Tibial nerve (tissue), 4 donors: ENCODE data around the gene ARL8A. TPM values are rescaled to one million over a fixed set of nuclear protein-coding genes. Genes with fewer than 3 reads are reported as not detected.
"Not testable (repeated sequence)": the region's sequence is repeated elsewhere in the genome, so short reads cannot be mapped to it uniquely, and the experiment has no call there.

ENCODE experiments used
- DNase-seq, 2 donors: peaks; one replicate each; pipeline ENCODE4 v3.0.0-alpha.2; 2019; ENCODE audit warnings: low spot score in 2 of 2
- H3K27ac ChIP-seq, 4 donors: fragments of 200-600 bp; sonication (generic) in 3 of 4; one replicate each; pipeline ENCODE4 v1.5.1; 2017 to 2019; ENCODE audit warnings: mild to moderate bottlenecking in 1 of 4
- H3K27me3 ChIP-seq, 2 donors: fragments of 200-600 bp; sonication (generic) in 1 of 2; one replicate each; pipeline versions ENCODE4 v1.5.1 to v1.6.0; 2017 to 2019
- H3K36me3 ChIP-seq, 3 donors: fragments of 200-600 bp; sonication (generic); one replicate each; pipeline ENCODE4 v1.5.1; 2018 to 2019
- H3K4me1 ChIP-seq, 4 donors: fragments of 200-600 bp; sonication (generic) in 3 of 4; one replicate each; pipeline ENCODE4 v1.5.1; 2017 to 2019
- H3K4me3 ChIP-seq, 4 donors: fragments of 200-600 bp; sonication (generic) in 3 of 4; one replicate each; pipeline ENCODE4 v1.5.1; 2017 to 2019; ENCODE audit warnings: mild to moderate bottlenecking in 1 of 4, moderate library complexity in 1 of 4
- H3K9me3 ChIP-seq, 4 donors: fragments of 200-600 bp; sonication (generic) in 3 of 4; one replicate each; pipeline ENCODE4 v1.5.1; 2017 to 2019
- CTCF ChIP-seq, 5 experiments: fragments of 200-600 bp in 3 of 5; fragments of 450-650 bp in 2 of 5; sonication (generic) in 3 of 5; IDR thresholded peaks; one replicate each; pipeline ENCODE4 v1.5.1; 2016 to 2019; ENCODE audit warnings: antibody characterized with exemption in 5 of 5, mild to moderate bottlenecking in 3 of 5, moderate library complexity in 2 of 5
- EP300 ChIP-seq, 2 donors: sonication (generic); formaldehyde crosslinking; IDR thresholded peaks; one replicate each; pipeline ENCODE4 v1.6.1; 2017; ENCODE audit warnings: antibody characterized with exemption in 2 of 2, mild to moderate bottlenecking in 1 of 2
- POLR2A ChIP-seq, 2 donors: fragments of 450-650 bp; IDR thresholded peaks; one replicate each; pipeline ENCODE4 v1.6.1; 2017; ENCODE audit warnings: antibody characterized with exemption in 2 of 2, mild to moderate bottlenecking in 2 of 2, moderate library complexity in 2 of 2
- WGBS, 2 donors: methylation state at CpG; one replicate each; pipeline ENCODE4 v1.1.5; 2018; 5-methylcytosine and 5-hydroxymethylcytosine counted together
- total RNA-seq, 4 donors: library from RNA; depleted of rRNA; stranded (reverse); fragments of >200 nt; gene quantifications; one replicate each; pipeline ENCODE4 v1.1.0, GENCODE V29; 2016

Gene ARL8A
- total RNA-seq, 4 donors from 2014 or later, result 35.0 to 64.5 (median 49.3) TPM

GRCh38 chr1:202149566-202149965 is 5.0 kb upstream of the ARL8A start:
- H3K4me3 ChIP-seq, result no peak overlapping the region
- H3K36me3 ChIP-seq, result no peaks in the 10 kb centered on the region
- H3K4me1 ChIP-seq, result peaks cover 0 to 8% (median 5%) of the 10 kb centered on the region in 4 donors
- DNase-seq, result no peak
- H3K27ac ChIP-seq, result no peak overlapping the region
- H3K27me3 ChIP-seq, result no peaks in the 10 kb centered on the region
- WGBS, 2 donors, result 85 to 89% methylated on average over 4 of the region's 4 CpGs
- TF ChIP-seq POLR2A (IDR thresholded peaks at IDR 0.05) (no peak), EP300 (IDR thresholded peaks at IDR 0.05) (no peak), CTCF (IDR thresholded peaks at IDR 0.05) (no peak)
- H3K9me3 ChIP-seq, result no peaks in the 10 kb centered on the region

- Histone ChIP-seq H3K27me3 (no peaks in the 10 kb centered on the region), H3K36me3 (no peaks in the 10 kb centered on the region), H3K27ac (no peak overlapping the region), H3K4me1 (peaks cover 0 to 8% (median 6%) of the 10 kb centered on the region in 4 donors), H3K4me3 (no peak overlapping the region), H3K9me3 (no peaks in the 10 kb centered on the region)
- TF ChIP-seq POLR2A (IDR thresholded peaks at IDR 0.05), result no peak
- no peak for TF ChIP-seq EP300 (IDR thresholded peaks at IDR 0.05)
- TF ChIP-seq CTCF (IDR thresholded peaks at IDR 0.05), result no peak
- DNase-seq, result no peak
- WGBS, 2 donors, result 56 to 71% methylated on average over 2 to 4 of the region's 4 CpGs
Observed at GRCh38 chr1:202148391-202148790, 3.9 kb upstream of the ARL8A start.

GRCh38 chr1:202146993-202147392 is 2.5 kb upstream of the ARL8A start:
- WGBS, 2 donors, result 57 to 70% methylated on average over 2 to 3 of the region's 3 CpGs
- no peaks in the 10 kb centered on the region for H3K36me3 ChIP-seq
- H3K4me3 ChIP-seq, result no peak overlapping the region
- no peaks in the 10 kb centered on the region for H3K27me3 ChIP-seq
- H3K4me1 ChIP-seq, result peaks cover 0 to 21% (median 17%) of the 10 kb centered on the region in 4 donors
- no peak for TF ChIP-seq EP300 (IDR thresholded peaks at IDR 0.05)
- no peak for TF ChIP-seq POLR2A (IDR thresholded peaks at IDR 0.05)
- TF ChIP-seq CTCF (IDR thresholded peaks at IDR 0.05), result no peak
- DNase-seq, result no peak
- H3K27ac ChIP-seq, result no peak overlapping the region
- H3K9me3 ChIP-seq, result no peaks in the 10 kb centered on the region

GRCh38 chr1:202146279-202146678 is 1.7 kb upstream of the ARL8A start:
- no peak overlapping the region for H3K4me3 ChIP-seq
- no peaks in the 10 kb centered on the region for H3K27me3 ChIP-seq
- no peaks in the 10 kb centered on the region for H3K9me3 ChIP-seq
- no peaks in the 10 kb centered on the region for H3K36me3 ChIP-seq
- no peak for DNase-seq
- TF ChIP-seq POLR2A (IDR thresholded peaks at IDR 0.05) (no peak), CTCF (IDR thresholded peaks at IDR 0.05) (no peak), EP300 (IDR thresholded peaks at IDR 0.05) (no peak)
- 88 to 95% methylated on average over 5 of the region's 5 CpGs for WGBS, 2 donors
- H3K27ac ChIP-seq, result no peak overlapping the region
- H3K4me1 ChIP-seq, result peaks cover 0 to 29% (median 21%) of the 10 kb centered on the region in 4 donors

- H3K27me3 ChIP-seq, H3K9me3 ChIP-seq, H3K4me3 ChIP-seq, H3K36me3 ChIP-seq, DNase-seq: not testable (repeated sequence)
- 92 to 93% methylated on average over 8 of the region's 8 CpGs for WGBS, 2 donors
- Histone ChIP-seq H3K27ac (peak overlapping the region in 2 of 4 donors; percentile 95 to 99), H3K4me1 (peaks cover 0 to 34% (median 23%) of the 10 kb centered on the region in 4 donors)
Observed at GRCh38 chr1:202145744-202146140, 1.2 kb upstream of the ARL8A start.
